GM19438 (cell line): ENCODE measurements around the gene KANSL2.

Source experiments
- ATAC-seq: cut with Tn5 transposase; IDR thresholded peaks from one replicate; pipeline ENCODE4 v1.9.1; 2021; ENCODE audit warnings: low read depth; ENCODE audit not compliant: unreplicated experiment

KANSL2 gene

DNA sequence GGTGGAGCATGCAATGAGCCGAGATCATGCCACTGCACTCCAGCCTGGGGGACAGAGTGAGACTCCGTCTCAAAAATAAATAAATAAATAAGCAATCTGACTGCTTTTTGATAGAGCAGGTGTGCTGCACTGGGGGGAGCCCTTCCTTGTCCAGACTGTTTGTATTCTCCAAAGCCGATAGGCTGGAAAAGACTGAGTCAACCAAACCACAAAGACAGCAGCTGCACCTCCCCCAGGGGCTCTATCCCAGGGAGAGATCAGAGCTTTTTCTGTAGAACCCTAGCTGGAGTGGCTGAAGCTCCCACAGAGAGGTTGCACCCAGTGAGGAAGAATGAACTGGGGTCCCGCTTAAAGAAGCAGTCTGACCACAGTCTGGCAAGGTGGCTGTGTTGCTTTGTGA lies 66.4 kb downstream of the KANSL2 start:
- ATAC-seq = no peak

DNA sequence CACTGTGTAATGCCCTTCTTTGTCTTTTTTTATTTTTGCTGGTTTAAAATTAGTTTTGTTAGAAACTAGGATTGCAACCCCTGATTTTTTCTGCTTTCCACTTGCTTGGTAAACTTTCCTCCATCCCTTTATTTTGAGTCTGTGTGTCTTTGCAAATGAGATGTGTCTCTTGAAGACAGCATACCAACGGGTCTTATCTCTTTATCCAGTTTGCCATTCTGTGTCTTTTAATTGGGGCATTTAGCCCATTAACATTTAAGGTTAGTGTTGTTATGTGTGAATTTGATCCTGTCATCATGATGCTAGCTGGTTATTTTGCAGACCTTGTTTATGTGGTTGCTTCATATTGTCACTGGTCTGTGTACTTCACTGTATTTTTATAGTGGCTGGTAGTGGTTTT lies 68.7 kb downstream of the KANSL2 start:
- no peak for ATAC-seq
